GM19351 (cell line): Measurements from ENCODE around the gene AFF1.

Experiments used
- ATAC-seq: cut with Tn5 transposase; IDR thresholded peaks from one replicate; pipeline ENCODE4 v1.9.1; 2021; ENCODE audit warnings: mild to moderate bottlenecking, moderate library complexity; ENCODE audit not compliant: unreplicated experiment

Gene AFF1, protein sequence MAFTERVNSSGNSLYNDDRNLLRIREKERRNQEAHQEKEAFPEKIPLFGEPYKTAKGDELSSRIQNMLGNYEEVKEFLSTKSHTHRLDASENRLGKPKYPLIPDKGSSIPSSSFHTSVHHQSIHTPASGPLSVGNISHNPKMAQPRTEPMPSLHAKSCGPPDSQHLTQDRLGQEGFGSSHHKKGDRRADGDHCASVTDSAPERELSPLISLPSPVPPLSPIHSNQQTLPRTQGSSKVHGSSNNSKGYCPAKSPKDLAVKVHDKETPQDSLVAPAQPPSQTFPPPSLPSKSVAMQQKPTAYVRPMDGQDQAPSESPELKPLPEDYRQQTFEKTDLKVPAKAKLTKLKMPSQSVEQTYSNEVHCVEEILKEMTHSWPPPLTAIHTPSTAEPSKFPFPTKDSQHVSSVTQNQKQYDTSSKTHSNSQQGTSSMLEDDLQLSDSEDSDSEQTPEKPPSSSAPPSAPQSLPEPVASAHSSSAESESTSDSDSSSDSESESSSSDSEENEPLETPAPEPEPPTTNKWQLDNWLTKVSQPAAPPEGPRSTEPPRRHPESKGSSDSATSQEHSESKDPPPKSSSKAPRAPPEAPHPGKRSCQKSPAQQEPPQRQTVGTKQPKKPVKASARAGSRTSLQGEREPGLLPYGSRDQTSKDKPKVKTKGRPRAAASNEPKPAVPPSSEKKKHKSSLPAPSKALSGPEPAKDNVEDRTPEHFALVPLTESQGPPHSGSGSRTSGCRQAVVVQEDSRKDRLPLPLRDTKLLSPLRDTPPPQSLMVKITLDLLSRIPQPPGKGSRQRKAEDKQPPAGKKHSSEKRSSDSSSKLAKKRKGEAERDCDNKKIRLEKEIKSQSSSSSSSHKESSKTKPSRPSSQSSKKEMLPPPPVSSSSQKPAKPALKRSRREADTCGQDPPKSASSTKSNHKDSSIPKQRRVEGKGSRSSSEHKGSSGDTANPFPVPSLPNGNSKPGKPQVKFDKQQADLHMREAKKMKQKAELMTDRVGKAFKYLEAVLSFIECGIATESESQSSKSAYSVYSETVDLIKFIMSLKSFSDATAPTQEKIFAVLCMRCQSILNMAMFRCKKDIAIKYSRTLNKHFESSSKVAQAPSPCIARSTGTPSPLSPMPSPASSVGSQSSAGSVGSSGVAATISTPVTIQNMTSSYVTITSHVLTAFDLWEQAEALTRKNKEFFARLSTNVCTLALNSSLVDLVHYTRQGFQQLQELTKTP

GRCh38 chr4:86934771-86935565 lies at the start of gene AFF1:
Gene AFF1, plus strand, starts transcription at chr4:86935011. Its CDS starts 13,523 bp downstream, at chr4:86948534.
- ATAC-seq = peak; percentile 38

DNA sequence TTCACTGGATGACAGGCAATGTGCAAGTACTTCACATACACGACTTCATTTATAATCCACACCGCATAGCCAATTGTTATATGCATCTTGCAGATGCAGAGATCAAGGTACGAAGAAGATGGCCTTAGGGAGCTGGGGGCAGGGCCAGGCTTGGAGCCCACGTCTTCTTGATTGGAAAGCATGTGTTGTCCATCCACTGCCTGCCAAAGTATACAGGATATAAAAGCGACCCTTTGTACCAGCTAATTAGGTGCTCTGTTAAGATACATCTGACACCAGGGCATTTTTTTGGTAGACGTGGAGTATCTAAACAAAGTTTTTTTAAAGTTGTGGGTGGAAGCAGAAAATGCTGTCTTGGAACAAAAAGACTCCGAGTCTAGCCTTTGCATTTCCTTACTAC lies 44.0 kb upstream of the AFF1 start:
- no peak for ATAC-seq

DNA sequence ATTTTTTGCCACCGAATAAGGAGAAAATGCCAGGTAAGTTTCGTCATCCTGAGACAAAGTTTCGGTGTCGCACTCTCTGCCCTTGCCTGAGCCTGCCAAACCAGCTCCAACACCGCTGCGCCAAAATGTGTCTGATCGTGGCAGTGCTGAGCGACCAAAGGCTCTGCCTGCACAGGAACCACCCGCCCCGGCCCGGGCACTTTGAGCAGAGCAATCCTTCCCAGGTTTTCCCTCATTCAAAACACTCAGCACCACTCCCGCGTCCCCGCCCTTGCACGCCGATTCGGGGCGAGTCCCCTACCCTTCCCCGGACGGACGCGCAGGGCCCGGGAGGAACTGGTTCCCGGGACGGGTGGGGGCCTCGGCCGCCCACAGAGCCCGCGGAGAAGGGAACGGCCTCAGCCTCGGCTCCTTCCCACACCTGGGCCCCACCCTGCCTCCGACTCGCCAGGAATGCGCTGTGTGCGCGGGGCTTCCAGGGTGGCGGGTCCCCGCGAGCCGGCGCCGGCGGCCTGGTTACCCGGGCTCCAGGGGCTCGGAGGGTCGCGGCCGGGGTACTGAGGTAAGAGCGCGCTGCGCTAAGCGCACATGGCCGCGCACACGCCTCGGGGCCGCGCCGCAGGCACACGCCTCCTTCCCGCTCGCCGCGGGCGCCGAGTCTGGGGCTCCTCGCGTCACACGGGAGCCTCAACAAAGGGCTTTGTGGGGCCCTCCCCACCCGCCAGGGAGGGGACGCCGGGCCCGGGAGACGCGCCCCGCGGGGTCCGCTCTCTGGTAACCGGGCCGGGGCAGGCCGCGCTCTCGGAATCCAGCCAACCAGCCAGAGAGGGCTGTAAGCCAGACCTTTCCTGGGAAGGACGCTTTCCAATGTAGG lies 42.8 kb upstream of the AFF1 start, which contains the start of gene C4orf36:
TSS of gene C4orf36 (minus strand) at position 661 of the 874 bp plus-strand sequence. CDS start 902 bp downstream, outside the sequence.
- ATAC-seq = peak; percentile 74

DNA sequence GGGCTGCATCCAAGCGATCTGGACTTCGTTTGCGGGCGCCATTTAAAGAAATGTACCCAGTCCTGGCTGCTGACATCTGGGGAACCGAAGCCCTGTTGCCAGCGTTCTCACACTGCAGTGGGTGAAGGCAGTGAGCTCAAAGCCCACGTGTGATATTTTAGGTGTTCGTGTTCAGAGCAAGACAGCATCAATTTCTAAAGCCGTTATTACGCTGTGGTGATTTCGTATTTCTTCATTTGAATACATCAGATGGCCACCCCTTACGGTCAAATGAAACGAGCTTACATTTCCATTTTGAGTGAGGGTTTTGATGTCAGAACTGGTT lies 42.2 kb upstream of the AFF1 start:
- no peak for ATAC-seq

GRCh38 chr4:86893136-86893535 lies 41.7 kb upstream of the AFF1 start:
- no peak for ATAC-seq

DNA sequence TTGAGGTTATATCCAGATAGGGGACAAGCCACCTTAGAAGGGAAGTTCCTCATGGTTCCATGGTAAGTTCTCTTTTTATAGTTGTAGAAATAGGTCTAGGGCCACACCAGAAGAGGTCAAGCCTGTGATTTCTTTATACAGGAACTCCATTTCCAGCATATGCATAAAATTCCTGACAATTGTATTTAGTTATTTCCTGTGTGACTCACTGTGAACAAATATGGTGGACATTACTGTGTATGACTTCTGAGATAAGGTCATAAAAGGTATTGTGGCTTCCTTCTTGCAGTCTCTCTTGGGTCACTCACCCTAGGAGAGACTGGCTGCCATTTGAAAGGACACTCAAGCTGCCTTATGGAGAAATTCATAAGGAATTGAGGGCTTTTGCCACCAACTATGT lies 40.4 kb upstream of the AFF1 start:
- no peak for ATAC-seq

DNA sequence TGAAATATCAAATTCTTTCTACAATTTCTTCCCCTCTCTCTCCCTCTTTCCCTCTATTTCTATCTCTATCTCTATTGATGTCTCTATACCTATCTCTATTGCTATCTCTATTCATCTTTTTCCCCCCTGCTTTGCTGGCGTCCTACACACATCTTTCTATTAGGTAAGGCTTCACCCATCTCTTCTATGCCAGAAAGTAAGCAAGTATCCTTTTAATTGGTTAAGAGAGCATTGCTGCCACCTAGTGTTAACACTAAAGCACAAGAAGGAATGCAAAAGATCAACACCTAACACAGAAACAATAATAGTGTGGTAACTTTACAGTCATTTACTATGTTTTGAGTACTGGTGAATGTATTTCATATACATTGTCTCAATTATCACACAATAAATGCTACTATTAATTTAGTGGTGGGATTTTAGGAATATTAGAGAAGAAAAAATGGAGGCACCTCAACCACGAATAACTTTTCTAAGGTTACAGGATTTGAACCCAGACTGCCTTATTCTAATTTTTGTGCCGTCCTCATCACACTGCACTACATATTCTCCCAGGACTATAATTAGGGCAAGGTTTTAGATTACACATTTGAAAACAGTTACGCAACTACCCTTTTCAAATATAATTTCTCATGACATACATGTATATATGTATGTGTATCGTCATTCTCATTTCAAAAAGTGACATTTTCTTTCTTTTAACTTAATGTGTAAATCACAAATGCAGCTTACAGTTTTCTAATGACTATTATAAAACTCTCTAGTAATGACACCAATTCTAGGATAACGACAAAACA lies 38.9 kb upstream of the AFF1 start:
- peak; percentile 46 for ATAC-seq

- no peak for ATAC-seq
These were observed 38.2 kb upstream of the AFF1 start for GRCh38 chr4:86896596-86896995.

DNA sequence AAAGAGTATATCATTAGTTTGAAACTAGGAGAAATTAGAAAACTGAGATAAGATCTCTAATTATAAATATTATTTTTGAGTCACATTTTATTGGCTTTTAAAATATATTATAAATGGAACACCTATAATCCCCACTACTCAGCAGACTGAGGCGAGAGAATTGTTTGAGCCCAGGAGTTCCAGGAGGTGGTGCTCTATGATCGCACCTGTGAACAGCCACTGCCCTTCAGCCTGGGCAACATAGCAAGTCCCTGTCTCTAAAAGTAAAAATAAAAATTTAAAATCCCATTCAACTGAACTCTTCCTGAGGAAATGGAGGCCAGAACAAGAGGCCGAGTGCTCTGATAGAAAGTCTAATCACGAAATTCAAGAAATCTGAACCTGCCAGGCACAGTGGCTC lies 36.2 kb upstream of the AFF1 start:
- ATAC-seq = no peak

- no peak for ATAC-seq
These were observed 32.9 kb upstream of the AFF1 start for GRCh38 chr4:86901864-86902263.

- no peak for ATAC-seq
These were observed 26.6 kb upstream of the AFF1 start for GRCh38 chr4:86908251-86908657.

DNA sequence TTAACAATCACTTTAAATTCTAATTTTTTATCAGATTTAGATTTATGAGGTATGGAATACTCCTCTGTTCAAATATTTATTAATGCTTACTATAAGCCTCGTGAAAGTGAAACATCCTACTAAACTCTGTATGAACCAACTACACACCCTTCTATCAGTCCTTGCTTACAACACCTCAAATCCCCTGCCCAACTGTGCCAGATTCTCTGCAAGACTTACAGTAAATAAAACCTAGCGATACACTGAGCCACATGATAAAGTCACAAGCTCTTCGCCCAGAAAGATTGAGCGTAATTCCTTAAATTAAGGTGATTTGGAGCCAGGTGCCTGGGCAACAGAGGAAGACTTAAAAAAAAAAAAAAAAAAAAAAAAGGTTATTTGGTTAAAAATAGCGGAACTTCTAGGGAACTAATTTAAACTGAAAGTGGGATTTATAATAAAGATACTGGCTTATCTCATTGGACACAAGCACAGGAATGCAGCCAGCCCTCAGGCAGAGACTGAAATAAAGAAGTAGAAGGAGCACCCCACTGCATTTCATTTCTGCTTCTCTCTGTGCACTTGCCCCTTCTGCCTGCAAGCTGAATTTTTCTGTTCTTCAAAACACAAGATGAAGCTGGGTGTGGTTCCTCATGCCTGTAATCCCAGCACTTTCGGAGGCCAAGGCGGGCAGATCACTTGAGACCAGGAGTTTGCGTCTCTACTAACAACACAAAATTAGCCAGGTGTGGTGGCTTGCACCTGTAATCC lies 25.1 kb upstream of the AFF1 start:
- ATAC-seq = no peak

GRCh38 chr4:86910369-86910768 lies 24.4 kb upstream of the AFF1 start:
- no peak for ATAC-seq

- no peak for ATAC-seq
These were observed 23.8 kb upstream of the AFF1 start for GRCh38 chr4:86910820-86911684.

- no peak for ATAC-seq
These were observed 18.4 kb upstream of the AFF1 start for GRCh38 chr4:86916392-86916791.

DNA sequence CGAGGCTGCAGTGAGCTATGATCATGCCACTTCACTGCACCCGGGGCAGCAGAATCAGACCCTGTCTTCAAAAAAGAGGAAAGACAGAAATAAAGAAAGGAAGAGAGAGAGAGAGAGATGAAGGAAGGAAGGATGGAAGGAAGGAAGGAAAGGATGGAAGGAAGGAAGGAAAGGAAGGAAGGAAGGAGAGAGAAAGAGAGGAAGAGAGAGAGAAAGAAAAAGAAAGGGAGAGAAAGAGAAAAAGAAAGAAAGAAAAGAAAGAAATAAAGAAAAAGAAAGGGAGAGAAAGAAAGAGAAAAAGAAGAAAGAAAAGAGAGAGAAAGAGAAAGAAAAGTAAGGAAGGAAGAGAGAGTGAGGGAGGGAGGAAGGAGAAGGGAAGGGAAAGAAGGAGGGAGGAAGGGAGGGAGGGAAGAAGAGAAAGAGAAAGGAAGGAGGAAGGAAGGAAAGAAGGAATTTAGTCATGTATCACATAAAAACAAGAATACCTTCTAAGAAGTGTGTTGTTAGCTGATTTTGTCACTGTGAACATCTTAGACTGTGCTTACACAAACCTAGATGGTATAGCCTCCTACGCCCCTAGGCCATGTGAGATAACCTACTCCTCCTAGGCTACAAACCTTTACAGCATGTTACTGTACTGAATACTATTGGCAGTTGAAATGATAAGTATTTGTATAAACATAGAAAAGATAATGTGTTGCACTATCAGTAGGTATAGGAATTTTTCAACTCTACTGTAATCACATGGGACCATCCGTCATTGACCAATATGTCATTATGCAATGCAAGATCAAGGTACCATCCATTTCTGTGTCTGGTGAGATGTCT lies 17.4 kb upstream of the AFF1 start:
- ATAC-seq = no peak
